Thymus (tissue), 14 donors: ENCODE data around the gene CCDC8. TPM values are rescaled to one million over a fixed set of nuclear protein-coding genes. Genes with fewer than 3 reads are reported as not detected.

ENCODE experiments used
- DNase-seq, 9 donors: peaks; one replicate each; pipeline ENCODE4 v3.0.0-alpha.2; 2013; ENCODE audit warnings: low spot score in 9 of 9, low read depth in 6 of 9, missing footprints in 1 of 9
- H3K27ac ChIP-seq, 2 donors: one replicate each; pipeline ENCODE4 v1.5.1; 2013; ENCODE audit warnings: control low read depth in 1 of 2, low read depth in 1 of 2, low read length in 1 of 2, mild to moderate bottlenecking in 1 of 2, moderate library complexity in 1 of 2
- H3K27me3 ChIP-seq, 2 donors: one replicate each; pipeline ENCODE4 v1.5.1; 2013; ENCODE audit warnings: low read length in 1 of 2; ENCODE audit not compliant: control insufficient read depth in 2 of 2, insufficient read depth in 1 of 2
- H3K36me3 ChIP-seq, 2 donors: one replicate each; pipeline ENCODE4 v1.5.1; 2013; ENCODE audit warnings: low read length in 1 of 2, mild to moderate bottlenecking in 1 of 2, moderate library complexity in 1 of 2; ENCODE audit not compliant: control insufficient read depth in 2 of 2, insufficient read depth in 2 of 2
- H3K4me1 ChIP-seq, 2 donors: one replicate each; pipeline ENCODE4 v1.5.1; 2013; ENCODE audit warnings: low read length in 2 of 2; ENCODE audit not compliant: control insufficient read depth in 2 of 2, insufficient read depth in 2 of 2
- H3K4me3 ChIP-seq, 2 donors: one replicate each; pipeline ENCODE4 v1.5.1; 2013; ENCODE audit warnings: low read length in 2 of 2, control low read depth in 1 of 2, mild to moderate bottlenecking in 1 of 2
- H3K9me3 ChIP-seq, 2 donors: one replicate each; pipeline ENCODE4 v1.5.1; 2013; ENCODE audit warnings: low read length in 1 of 2, mild to moderate bottlenecking in 1 of 2; ENCODE audit not compliant: control insufficient read depth in 2 of 2, insufficient read depth in 1 of 2
- WGBS: extraction: QIAGEN DNeasy Blood & Tissue Kit; methylation state at CpG from one replicate; pipeline ENCODE4 v1.1.7; 2013; 5-methylcytosine and 5-hydroxymethylcytosine counted together
- long read RNA-seq, 10 donors: transcript quantifications; one replicate each; lab custom pipeline, GENCODE V29; 2026
- polyA plus RNA-seq: library from polyadenylated mRNA; stranded (reverse); fragments of 200-250 nt; gene quantifications from one replicate; pipeline ENCODE4 v1.2.3, GENCODE V29; 2013
- total RNA-seq: library from RNA; stranded (reverse); fragments of 120-200 nt; gene quantifications from one replicate; pipeline ENCODE4 v1.2.4, GENCODE V29; 2013
- donor health status: healthy.

The CCDC8 gene
- 10.3 TPM for total RNA-seq
- polyA plus RNA-seq, result 8.6 TPM
- long read RNA-seq, donor 1, partial matches to known transcripts, result 0 of 1 reads
- long read RNA-seq, donor 1, other reads (novel, unspliced or antisense), result 0 of 1 reads
- long read RNA-seq, donor 2, transcript CCDC8-201 (1 exons, 3,186 nt), result major isoform, 20 of 20 reads
- long read RNA-seq, donor 2, partial matches to known transcripts, result 0 of 20 reads
- long read RNA-seq, donor 2, other reads (novel, unspliced or antisense), result 0 of 20 reads
- long read RNA-seq, donor 3, transcript CCDC8-201 (1 exons, 3,186 nt), result major isoform, 29 of 29 reads
- long read RNA-seq, donor 3, partial matches to known transcripts, result 0 of 29 reads
- long read RNA-seq, donor 3, other reads (novel, unspliced or antisense), result 0 of 29 reads
- long read RNA-seq, donor 4, transcript CCDC8-201 (1 exons, 3,186 nt), result major isoform, 20 of 20 reads
- long read RNA-seq, donor 4, partial matches to known transcripts, result 0 of 20 reads
- long read RNA-seq, donor 4, other reads (novel, unspliced or antisense), result 0 of 20 reads
- long read RNA-seq, donor 5, transcript CCDC8-201 (1 exons, 3,186 nt), result major isoform, 31 of 31 reads
- long read RNA-seq, donor 5, partial matches to known transcripts, result 0 of 31 reads
- long read RNA-seq, donor 5, other reads (novel, unspliced or antisense), result 0 of 31 reads
- long read RNA-seq, donor 6, transcript CCDC8-201 (1 exons, 3,186 nt), result major isoform, 8 of 8 reads
- long read RNA-seq, donor 6, partial matches to known transcripts, result 0 of 8 reads
- long read RNA-seq, donor 6, other reads (novel, unspliced or antisense), result 0 of 8 reads
- long read RNA-seq, donor 7, transcript CCDC8-201 (1 exons, 3,186 nt), result major isoform, 9 of 9 reads
- long read RNA-seq, donor 7, partial matches to known transcripts, result 0 of 9 reads
- long read RNA-seq, donor 7, other reads (novel, unspliced or antisense), result 0 of 9 reads
- long read RNA-seq, donor 8, transcript CCDC8-201 (1 exons, 3,186 nt), result major isoform, 12 of 12 reads
- long read RNA-seq, donor 8, partial matches to known transcripts, result 0 of 12 reads
- long read RNA-seq, donor 8, other reads (novel, unspliced or antisense), result 0 of 12 reads
- long read RNA-seq, donor 9, transcript CCDC8-201 (1 exons, 3,186 nt), result major isoform, 7 of 7 reads
- long read RNA-seq, donor 9, partial matches to known transcripts, result 0 of 7 reads
- long read RNA-seq, donor 9, other reads (novel, unspliced or antisense), result 0 of 7 reads
- long read RNA-seq, donor 10, transcript CCDC8-201 (1 exons, 3,186 nt), result major isoform, 11 of 11 reads
- long read RNA-seq, donor 10, partial matches to known transcripts, result 0 of 11 reads
- long read RNA-seq, donor 10, other reads (novel, unspliced or antisense), result 0 of 11 reads

DNA sequence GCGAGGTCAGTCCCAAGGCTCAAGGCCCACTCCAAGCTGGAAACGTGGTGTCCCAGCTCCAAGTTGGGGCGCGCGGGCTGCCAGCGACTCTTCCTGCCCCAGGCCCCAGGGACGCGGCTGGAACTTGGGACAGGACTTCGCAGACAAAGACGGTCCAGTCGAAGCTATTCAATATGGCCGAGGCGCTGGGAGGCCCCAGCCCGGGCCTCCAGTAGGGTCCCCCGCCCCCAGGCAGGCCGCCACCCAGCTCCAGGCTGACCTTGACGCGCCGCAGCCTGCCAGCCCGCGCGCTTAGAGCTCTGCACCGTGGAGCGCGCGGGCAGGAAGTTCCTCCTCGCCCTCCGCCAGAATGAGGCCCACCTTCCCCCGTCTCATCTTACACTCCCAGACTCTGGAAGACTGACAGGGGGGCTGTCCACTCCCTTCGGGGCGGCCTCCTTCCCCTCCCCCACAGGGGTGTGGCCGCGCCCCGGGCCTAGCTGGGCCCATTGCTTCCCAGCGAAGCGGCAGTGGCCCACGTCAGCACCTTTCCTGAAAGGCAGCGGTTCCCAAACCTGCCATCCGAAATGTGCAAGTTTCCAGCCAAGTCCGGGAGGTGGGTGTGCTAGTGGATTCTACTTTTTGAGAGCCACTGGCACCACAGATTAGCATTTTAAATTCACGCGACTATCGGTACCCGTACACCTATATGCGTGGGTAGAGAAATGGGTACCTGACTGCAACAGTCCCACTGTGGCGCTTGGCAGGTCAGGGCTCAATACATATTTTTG lies at the start of gene CCDC8:
Gene CCDC8, minus strand, starts transcription at position 303 of the 770 bp plus-strand sequence. CDS start 754 bp downstream, outside the sequence.
- WGBS, result 20% methylated on average over 46 of the region's 46 CpGs
- DNase-seq, result peak in 1 of 9 donors; percentile 42
- Histone ChIP-seq H3K9me3 (no peaks in the 10 kb centered on the region), H3K4me1 (peaks cover 0 to 7% of the 10 kb centered on the region in 2 donors), H3K27me3 (peaks cover 46 to 89% of the 10 kb centered on the region in 2 donors), H3K27ac (peak within 1 kb of the TSS in 1 of 2 donors; percentile 59), H3K36me3 (no peaks in the 10 kb centered on the region), H3K4me3 (peak within 1 kb of the TSS; percentile 14 to 44)

DNA sequence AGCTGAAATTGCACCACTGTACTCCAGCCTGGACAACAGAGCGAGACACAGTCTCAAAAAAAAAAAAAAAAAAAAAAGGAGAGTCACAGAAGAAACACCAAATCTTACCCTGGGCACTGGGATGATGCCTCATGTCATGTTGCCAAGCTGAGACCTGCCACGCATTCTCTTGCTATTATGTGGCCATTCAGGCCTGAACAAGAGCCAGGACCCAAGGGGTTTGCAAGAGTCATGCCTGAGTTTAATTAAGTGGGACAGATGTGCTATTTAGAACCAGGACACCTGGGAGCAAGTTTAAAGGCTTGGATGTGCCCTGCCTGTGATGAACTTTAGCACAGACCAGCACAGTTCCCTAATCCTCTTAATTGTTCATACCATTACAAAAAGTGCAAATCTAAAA lies 48.2 kb upstream of the CCDC8 start:
- H3K4me3 ChIP-seq, result no peak overlapping the region
- H3K27ac ChIP-seq, result no peak overlapping the region
- no peaks in the 10 kb centered on the region for H3K9me3 ChIP-seq
- H3K4me1 ChIP-seq, result no peaks in the 10 kb centered on the region
- 95% methylated on average over 2 of the region's 2 CpGs for WGBS
- no peaks in the 10 kb centered on the region for H3K27me3 ChIP-seq
- no peaks in the 10 kb centered on the region for H3K36me3 ChIP-seq
- no peak for DNase-seq

DNA sequence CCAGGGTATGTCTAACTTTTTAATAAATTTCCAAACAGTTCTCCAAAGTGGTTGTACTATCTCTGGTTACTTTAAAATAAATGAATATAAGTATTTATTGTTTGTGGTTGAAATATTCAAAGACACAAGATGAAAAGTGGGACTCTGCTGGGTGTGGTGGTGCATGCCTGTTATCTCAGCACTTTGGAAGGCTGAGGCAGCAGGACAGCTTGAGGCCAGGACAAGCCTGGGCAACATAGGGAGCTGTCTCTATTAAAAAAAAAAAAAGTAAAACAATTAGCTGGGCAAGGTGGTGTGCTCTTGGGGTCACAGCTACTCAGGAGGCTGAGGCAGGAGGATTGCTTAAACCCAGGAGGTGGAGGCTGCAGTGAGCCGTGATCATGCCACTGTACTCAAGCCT lies 47.6 kb upstream of the CCDC8 start:
- Histone ChIP-seq H3K27ac (no peak overlapping the region), H3K4me3 (no peak overlapping the region), H3K36me3 (no peaks in the 10 kb centered on the region), H3K9me3 (no peaks in the 10 kb centered on the region), H3K27me3 (no peaks in the 10 kb centered on the region), H3K4me1 (no peaks in the 10 kb centered on the region)
- DNase-seq, result no peak
- 100% methylated on average over 1 of the region's 1 CpG for WGBS

DNA sequence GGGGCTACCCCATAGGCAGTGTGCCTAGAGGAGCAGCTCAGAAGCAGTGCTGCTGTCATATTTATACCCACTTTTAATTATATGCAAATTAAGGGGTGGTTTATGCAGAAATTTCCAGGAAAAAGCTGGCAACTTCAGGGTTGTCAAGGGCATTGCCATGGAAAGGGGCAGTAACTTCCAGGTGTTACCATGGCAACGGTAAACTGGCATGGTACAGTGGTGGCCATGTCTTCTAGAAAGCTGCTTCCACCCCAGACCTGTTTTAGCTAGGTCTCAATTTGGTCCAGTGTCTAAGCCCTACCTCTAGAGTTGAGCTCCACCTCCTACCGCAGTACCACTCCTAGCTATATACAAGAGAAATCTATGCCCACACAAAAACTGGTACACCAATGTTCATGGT lies 46.7 kb upstream of the CCDC8 start:
- Histone ChIP-seq H3K36me3 (no peaks in the 10 kb centered on the region), H3K9me3 (no peaks in the 10 kb centered on the region), H3K4me3 (no peak overlapping the region), H3K27ac (no peak overlapping the region), H3K27me3 (no peaks in the 10 kb centered on the region), H3K4me1 (no peaks in the 10 kb centered on the region)
- WGBS, result 94% methylated on average over 2 of the region's 2 CpGs
- DNase-seq, result no peak

DNA sequence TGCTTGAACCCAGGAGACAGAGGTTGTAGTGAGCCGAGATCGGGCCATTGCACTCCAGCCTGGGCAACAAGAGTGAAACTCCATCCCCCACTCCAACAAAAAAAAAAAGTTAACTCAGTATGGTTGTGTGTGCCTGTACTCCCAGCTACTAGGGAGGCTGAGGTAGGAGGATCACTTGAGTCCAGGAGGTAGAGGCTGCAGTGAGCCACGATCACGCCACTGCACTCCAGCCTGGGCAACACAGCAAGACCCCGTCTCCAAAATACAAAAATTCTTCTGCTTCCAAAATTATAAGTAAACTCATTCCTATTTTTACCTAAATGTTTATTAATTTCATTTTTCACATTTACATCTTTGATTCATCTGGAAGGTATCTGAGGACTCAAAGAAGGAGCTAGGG lies 43.6 kb upstream of the CCDC8 start:
- Histone ChIP-seq H3K27me3 (no peaks in the 10 kb centered on the region), H3K9me3 (no peaks in the 10 kb centered on the region), H3K27ac (no peak overlapping the region), H3K36me3 (no peaks in the 10 kb centered on the region), H3K4me1 (no peaks in the 10 kb centered on the region), H3K4me3 (no peak overlapping the region)
- DNase-seq, result no peak
- WGBS, result 94% methylated on average over 5 of the region's 5 CpGs

- H3K4me1 ChIP-seq, result no peaks in the 10 kb centered on the region
- H3K4me3 ChIP-seq, result no peak overlapping the region
- DNase-seq, result no peak
- H3K9me3 ChIP-seq, result no peaks in the 10 kb centered on the region
- H3K27ac ChIP-seq, result no peak overlapping the region
- H3K27me3 ChIP-seq, result peaks cover 0 to 2% of the 10 kb centered on the region in 2 donors
- 73% methylated on average over 3 of the region's 3 CpGs for WGBS
- H3K36me3 ChIP-seq, result no peaks in the 10 kb centered on the region
These were observed 40.9 kb upstream of the CCDC8 start for GRCh38 chr19:46454244-46454643.

- 90% methylated on average over 6 of the region's 6 CpGs for WGBS
- no peak overlapping the region for H3K4me3 ChIP-seq
- no peaks in the 10 kb centered on the region for H3K4me1 ChIP-seq
- peaks cover 0 to 2% of the 10 kb centered on the region in 2 donors for H3K27me3 ChIP-seq
- H3K9me3 ChIP-seq, result no peaks in the 10 kb centered on the region
- H3K27ac ChIP-seq, result no peak overlapping the region
- no peaks in the 10 kb centered on the region for H3K36me3 ChIP-seq
- no peak for DNase-seq
These were observed 40.3 kb upstream of the CCDC8 start for GRCh38 chr19:46453661-46454060.

- Histone ChIP-seq H3K36me3 (no peaks in the 10 kb centered on the region), H3K27ac (peak overlapping the region in 1 of 2 donors; percentile 43), H3K4me3 (no peak overlapping the region), H3K4me1 (no peaks in the 10 kb centered on the region), H3K27me3 (peaks cover 0 to 6% of the 10 kb centered on the region in 2 donors), H3K9me3 (no peaks in the 10 kb centered on the region)
- 60% methylated on average over 4 of the region's 4 CpGs for WGBS
- no peak for DNase-seq
These were observed 38.8 kb upstream of the CCDC8 start for GRCh38 chr19:46452186-46452585.
